ENCODE results near the gene IRAK1.

The IRAK1 gene

GRCh38 chrX:154025230-154025629 lies 5.5 kb upstream of the IRAK1 start:
- Histone ChIP-seq H3K4me1 (ENCODE audit: control insufficient read depth, insufficient read depth, low read length) (peaks cover 8% of the 10 kb centered on the region; the same call in 1 of the 2 replicates), H3K4me3 (ENCODE audit: low read depth, low read length) (no peak overlapping the region), H3K9me3 (ENCODE audit: control insufficient read depth, insufficient read depth, low read depth, low read length) (no peaks in the 10 kb centered on the region), H3K36me3 (ENCODE audit: control insufficient read depth in 2 of 2, insufficient read depth in 1 of 2, low read length in 2 of 2) (peaks cover 0 to 39% of the 10 kb centered on the region in 2 experiments; a peak in 1 of 3 replicates), H3K27ac (ENCODE audit: extremely low read depth, low read depth, low read length) (no peak overlapping the region)
- POLR2A ChIA-PET = no interaction called here
- CTCF ChIA-PET = interaction anchor here (4.7 kb wide), 1 partner anchor 11 kb away, joined by 29 read pairs; no protein-coding TSS in a partner anchor
- TF ChIP-seq RBAK (tag by site-specific recombination; IDR thresholded peaks at IDR 0.05) (no peak), ZNF600 (tag by site-specific recombination; IDR thresholded peaks at IDR 0.05) (peak; percentile 64)

GRCh38 chrX:154024271-154024670 lies 4.6 kb upstream of the IRAK1 start:
- no peak for TF ChIP-seq GLIS1 (tag by site-specific recombination; IDR thresholded peaks at IDR 0.05)
- TF ChIP-seq ZFP69B (tag by site-specific recombination; IDR thresholded peaks at IDR 0.05) = no peak
- TF ChIP-seq ZNF600 (tag by site-specific recombination; IDR thresholded peaks at IDR 0.05) = peak; percentile 83
- no peak overlapping the region for H3K27ac ChIP-seq (ENCODE audit: extremely low read depth, low read depth, low read length)
- H3K4me3 ChIP-seq (ENCODE audit: low read depth, low read length) = no peak overlapping the region
- H3K4me1 ChIP-seq (ENCODE audit: control insufficient read depth, insufficient read depth, low read length) = peaks cover 8% of the 10 kb centered on the region; the same call in 1 of the 2 replicates
- H3K36me3 ChIP-seq (ENCODE audit: control insufficient read depth in 2 of 2, insufficient read depth in 1 of 2, low read length in 2 of 2) = peaks cover 0 to 30% of the 10 kb centered on the region in 2 experiments; a peak in 1 of 3 replicates
- ChIA-PET CTCF (interaction anchor here (0.6 to 3.2 kb wide), 3 partner anchors 11 to 55 kb away, joined by 3 to 21 read pairs (median 3); no protein-coding TSS in a partner anchor), POLR2A (no interaction called here)
- H3K9me3 ChIP-seq (ENCODE audit: control insufficient read depth, insufficient read depth, low read depth, low read length) = no peaks in the 10 kb centered on the region

GRCh38 chrX:154023276-154024000 lies 3.7 kb upstream of the IRAK1 start:
- peak; percentile 85 for TF ChIP-seq ZNF692 (tag by site-specific recombination; IDR thresholded peaks at IDR 0.05)
- no peak for TF ChIP-seq ZNF518A (tag by site-specific recombination; conservative IDR thresholded peaks at IDR 0.05; ENCODE audit: low read depth)
- TF ChIP-seq MEIS1 (CRISPR knock-in tag; IDR thresholded peaks at IDR 0.05; ENCODE audit: borderline replicate concordance) = no peak
- TF ChIP-seq GLIS2 (tag by site-specific recombination; IDR thresholded peaks at IDR 0.05) = no peak
- TF ChIP-seq GLI4 (tag by site-specific recombination; IDR thresholded peaks at IDR 0.05) = no peak
- no peak for TF ChIP-seq SP3 (tag by site-specific recombination; IDR thresholded peaks at IDR 0.05)
- TF ChIP-seq ZFP69B (tag by site-specific recombination; IDR thresholded peaks at IDR 0.05) = peak; percentile 80
- POLR2A ChIA-PET = interaction anchor here (1.7 kb wide), 1 partner anchor 9 kb away, joined by 4 read pairs; no protein-coding TSS in a partner anchor
- CTCF ChIA-PET = interaction anchor here (0.6 to 3.2 kb wide), 3 partner anchors 10 to 80 kb away, joined by 3 to 21 read pairs (median 3); no protein-coding TSS in a partner anchor
- no peak overlapping the region for H3K27ac ChIP-seq (ENCODE audit: extremely low read depth, low read depth, low read length)
- H3K4me1 ChIP-seq (ENCODE audit: control insufficient read depth, insufficient read depth, low read length) = peaks cover 8% of the 10 kb centered on the region; the same call in 1 of the 2 replicates
- H3K4me3 ChIP-seq (ENCODE audit: low read depth, low read length) = no peak overlapping the region
- H3K36me3 ChIP-seq (ENCODE audit: control insufficient read depth in 2 of 2, insufficient read depth in 1 of 2, low read length in 2 of 2) = peaks cover 0 to 25% of the 10 kb centered on the region in 2 experiments; a peak in 1 of 3 replicates
- H3K9me3 ChIP-seq (ENCODE audit: control insufficient read depth, insufficient read depth, low read depth, low read length) = no peaks in the 10 kb centered on the region
